Neural cell (in vitro differentiated cells): Measurements from ENCODE around the gene CAND1. TPM values are rescaled to one million over a fixed set of nuclear protein-coding genes. Genes with fewer than 3 reads are reported as not detected.

Experiments used
- H2AFZ ChIP-seq: fragments of 200-600, 300-800 bp; sonication (generic), shearing (Covaris generic); 2 replicates; pipeline ENCODE4 v1.6.0; 2014; ENCODE audit warnings: low read depth, mild to moderate bottlenecking, antibody characterized with exemption, low read length, moderate library complexity
- H3F3A ChIP-seq: fragments of 200-600 bp; shearing (Covaris generic); 2 replicates; pipeline ENCODE4 v1.6.1; 2016; ENCODE audit warnings: mild to moderate bottlenecking, moderate library complexity, mixed read lengths, antibody characterized with exemption, low read length; ENCODE audit not compliant: insufficient read depth, poor library complexity, severe bottlenecking
- H3K27ac ChIP-seq: fragments of 200-600, 300-800 bp; sonication (generic), shearing (Covaris generic); 2 replicates; pipeline ENCODE4 v1.5.1; 2014; ENCODE audit warnings: mild to moderate bottlenecking, low read length, moderate library complexity
- H3K27me3 ChIP-seq: fragments of 300-800, 200-600 bp; sonication (generic), shearing (Covaris generic); 2 replicates; pipeline ENCODE4 v1.6.0; 2014; ENCODE audit warnings: mild to moderate bottlenecking, low read depth, low read length, moderate library complexity; ENCODE audit not compliant: insufficient read depth
- H3K36me3 ChIP-seq: fragments of 300-800, 200-600 bp; sonication (generic), shearing (Covaris generic); 2 replicates; pipeline ENCODE4 v1.5.1; 2014; ENCODE audit warnings: mild to moderate bottlenecking, antibody characterized with exemption, low read length, moderate library complexity; ENCODE audit not compliant: insufficient read depth
- H3K4me2 ChIP-seq: fragments of 300-800, 200-600 bp; sonication (generic), shearing (Covaris generic); 2 replicates; pipeline ENCODE4 v1.6.0; 2014; ENCODE audit warnings: mild to moderate bottlenecking, low read length
- H3K4me3 ChIP-seq: fragments of 300-800, 200-600 bp; sonication (generic), shearing (Covaris generic); 2 replicates; pipeline ENCODE4 v1.5.1; 2014; ENCODE audit warnings: mild to moderate bottlenecking, low read length, moderate library complexity
- H3K79me2 ChIP-seq: fragments of 200-600 bp; shearing (Covaris generic); replicated peaks from 2 replicates; pipeline ENCODE4 v1.6.0; 2014; ENCODE audit warnings: mild to moderate bottlenecking, low read length, moderate library complexity; ENCODE audit not compliant: insufficient read depth
- H3K9ac ChIP-seq: fragments of 300-800, 200-600 bp; sonication (generic), shearing (Covaris generic); 2 replicates; pipeline ENCODE4 v1.6.1; 2016; ENCODE audit warnings: mild to moderate bottlenecking, low read length, mixed read lengths
- H3K9me2 ChIP-seq: fragments of 200-600 bp; shearing (Covaris generic); 2 replicates; pipeline ENCODE4 v1.6.1; 2016; ENCODE audit warnings: mild to moderate bottlenecking, low read length, mixed read lengths; ENCODE audit not compliant: insufficient read depth
- H3K9me3 ChIP-seq: fragments of 200-600, 300-800 bp; sonication (generic), shearing (Covaris generic); 2 replicates; pipeline ENCODE4 v1.6.1; 2016; ENCODE audit warnings: mild to moderate bottlenecking, mixed run types, low read length, moderate library complexity, mixed read lengths
- H4K20me1 ChIP-seq: fragments of 200-600 bp; shearing (Covaris generic); 2 replicates; pipeline ENCODE4 v1.6.1; 2016; ENCODE audit warnings: mild to moderate bottlenecking, mixed run types; ENCODE audit not compliant: insufficient read depth
- EP300 ChIP-seq: fragments of 450-650 bp; conservative IDR thresholded peaks from 2 replicates; pipeline ENCODE4 v1.6.1; 2014; ENCODE audit warnings: antibody characterized with exemption, mild to moderate bottlenecking, moderate library complexity; ENCODE audit not compliant: poor library complexity, severe bottlenecking
- EZH2 ChIP-seq: fragments of 200-600, 300-800 bp; shearing (Covaris generic), sonication (generic); IDR thresholded peaks from 2 replicates; pipeline ENCODE4 v1.6.1; 2014; ENCODE audit warnings: antibody characterized with exemption, low read length, borderline replicate concordance, mild to moderate bottlenecking; ENCODE audit not compliant: insufficient read depth, poor library complexity, severe bottlenecking
- MXI1 ChIP-seq: fragments of 450-650 bp; conservative IDR thresholded peaks from 2 replicates; pipeline ENCODE4 v1.6.1; 2014; ENCODE audit warnings: antibody characterized with exemption, mild to moderate bottlenecking; ENCODE audit not compliant: poor library complexity, severe bottlenecking
- POLR2AphosphoS5 ChIP-seq: IDR thresholded peaks from 2 replicates; pipeline ENCODE4 v1.6.1; 2012
- RAD21 ChIP-seq: fragments of 450-650 bp; conservative IDR thresholded peaks from 2 replicates; pipeline ENCODE4 v1.6.1; 2014; ENCODE audit warnings: antibody characterized with exemption, mild to moderate bottlenecking, moderate library complexity
- SMC3 ChIP-seq: fragments of 450-650 bp; conservative IDR thresholded peaks from 2 replicates; pipeline ENCODE4 v1.6.1; 2014; ENCODE audit warnings: antibody characterized with exemption, mild to moderate bottlenecking, moderate library complexity; ENCODE audit not compliant: poor library complexity
- TAF1 ChIP-seq: IDR thresholded peaks from 2 replicates; pipeline ENCODE4 v1.6.1; 2012; ENCODE audit warnings: low read depth
- polyA plus RNA-seq: library from polyadenylated mRNA; depleted of rRNA; stranded (reverse); fragments of >200 nt; gene quantifications from 2 replicates; pipeline ENCODE4 v1.2.3, GENCODE V29; 2014
- TF ChIP-seq, protein P1 (sequence below): fragments of 450-650 bp; IDR thresholded peaks from 2 replicates; pipeline ENCODE4 v1.5.1; 2014; ENCODE audit warnings: antibody characterized with exemption, mild to moderate bottlenecking, moderate library complexity; ENCODE audit not compliant: poor library complexity, severe bottlenecking
- TF ChIP-seq, protein P2 (sequence below): IDR thresholded peaks from 2 replicates; pipeline ENCODE4 v1.6.1; 2012; ENCODE audit warnings: borderline replicate concordance

Gene CAND1
- polyA plus RNA-seq, 1 donor from 2014 or later = 132 TPM

DNA sequence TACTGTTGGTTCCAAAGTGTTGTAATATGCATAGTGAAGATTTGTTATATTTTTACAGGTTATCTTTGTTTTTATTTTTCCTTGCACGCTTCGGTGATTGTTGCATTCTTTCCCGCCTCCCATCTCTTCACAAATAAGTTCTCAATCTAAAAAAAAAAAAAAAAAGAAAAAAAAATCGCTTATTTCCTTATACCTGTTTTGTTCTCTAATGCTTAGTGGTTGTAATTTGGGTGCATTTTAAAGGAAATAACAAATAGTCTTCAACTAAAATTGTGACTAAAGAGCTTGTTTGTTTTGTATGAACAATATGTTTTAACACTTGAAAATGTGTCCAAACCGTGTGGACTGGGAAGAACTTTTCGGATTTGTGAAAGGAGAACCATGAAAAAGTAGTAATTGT, 1.5 kb downstream of the CAND1 start:
- H3K9me3 ChIP-seq = no peaks in the 10 kb centered on the region
- TF ChIP-seq EP300 (no peak), RAD21 (no peak), POLR2AphosphoS5 (no peak), SMC3 (no peak), TAF1 (no peak), EZH2 (no peak), MXI1 (no peak)
- TF ChIP-seq, protein P1, sequence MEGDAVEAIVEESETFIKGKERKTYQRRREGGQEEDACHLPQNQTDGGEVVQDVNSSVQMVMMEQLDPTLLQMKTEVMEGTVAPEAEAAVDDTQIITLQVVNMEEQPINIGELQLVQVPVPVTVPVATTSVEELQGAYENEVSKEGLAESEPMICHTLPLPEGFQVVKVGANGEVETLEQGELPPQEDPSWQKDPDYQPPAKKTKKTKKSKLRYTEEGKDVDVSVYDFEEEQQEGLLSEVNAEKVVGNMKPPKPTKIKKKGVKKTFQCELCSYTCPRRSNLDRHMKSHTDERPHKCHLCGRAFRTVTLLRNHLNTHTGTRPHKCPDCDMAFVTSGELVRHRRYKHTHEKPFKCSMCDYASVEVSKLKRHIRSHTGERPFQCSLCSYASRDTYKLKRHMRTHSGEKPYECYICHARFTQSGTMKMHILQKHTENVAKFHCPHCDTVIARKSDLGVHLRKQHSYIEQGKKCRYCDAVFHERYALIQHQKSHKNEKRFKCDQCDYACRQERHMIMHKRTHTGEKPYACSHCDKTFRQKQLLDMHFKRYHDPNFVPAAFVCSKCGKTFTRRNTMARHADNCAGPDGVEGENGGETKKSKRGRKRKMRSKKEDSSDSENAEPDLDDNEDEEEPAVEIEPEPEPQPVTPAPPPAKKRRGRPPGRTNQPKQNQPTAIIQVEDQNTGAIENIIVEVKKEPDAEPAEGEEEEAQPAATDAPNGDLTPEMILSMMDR = no peak
- TF ChIP-seq, protein P2, sequence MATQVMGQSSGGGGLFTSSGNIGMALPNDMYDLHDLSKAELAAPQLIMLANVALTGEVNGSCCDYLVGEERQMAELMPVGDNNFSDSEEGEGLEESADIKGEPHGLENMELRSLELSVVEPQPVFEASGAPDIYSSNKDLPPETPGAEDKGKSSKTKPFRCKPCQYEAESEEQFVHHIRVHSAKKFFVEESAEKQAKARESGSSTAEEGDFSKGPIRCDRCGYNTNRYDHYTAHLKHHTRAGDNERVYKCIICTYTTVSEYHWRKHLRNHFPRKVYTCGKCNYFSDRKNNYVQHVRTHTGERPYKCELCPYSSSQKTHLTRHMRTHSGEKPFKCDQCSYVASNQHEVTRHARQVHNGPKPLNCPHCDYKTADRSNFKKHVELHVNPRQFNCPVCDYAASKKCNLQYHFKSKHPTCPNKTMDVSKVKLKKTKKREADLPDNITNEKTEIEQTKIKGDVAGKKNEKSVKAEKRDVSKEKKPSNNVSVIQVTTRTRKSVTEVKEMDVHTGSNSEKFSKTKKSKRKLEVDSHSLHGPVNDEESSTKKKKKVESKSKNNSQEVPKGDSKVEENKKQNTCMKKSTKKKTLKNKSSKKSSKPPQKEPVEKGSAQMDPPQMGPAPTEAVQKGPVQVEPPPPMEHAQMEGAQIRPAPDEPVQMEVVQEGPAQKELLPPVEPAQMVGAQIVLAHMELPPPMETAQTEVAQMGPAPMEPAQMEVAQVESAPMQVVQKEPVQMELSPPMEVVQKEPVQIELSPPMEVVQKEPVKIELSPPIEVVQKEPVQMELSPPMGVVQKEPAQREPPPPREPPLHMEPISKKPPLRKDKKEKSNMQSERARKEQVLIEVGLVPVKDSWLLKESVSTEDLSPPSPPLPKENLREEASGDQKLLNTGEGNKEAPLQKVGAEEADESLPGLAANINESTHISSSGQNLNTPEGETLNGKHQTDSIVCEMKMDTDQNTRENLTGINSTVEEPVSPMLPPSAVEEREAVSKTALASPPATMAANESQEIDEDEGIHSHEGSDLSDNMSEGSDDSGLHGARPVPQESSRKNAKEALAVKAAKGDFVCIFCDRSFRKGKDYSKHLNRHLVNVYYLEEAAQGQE = no peak
- no peaks in the 10 kb centered on the region for H3K27me3 ChIP-seq
- H3K9ac ChIP-seq = peak overlapping the region; percentile 97
- no peaks in the 10 kb centered on the region for H3K36me3 ChIP-seq
- H3K4me3 ChIP-seq = peak overlapping the region; percentile 85
- H4K20me1 ChIP-seq = peaks cover 8% of the 10 kb centered on the region
- H3K27ac ChIP-seq = peak overlapping the region; percentile 96
- peaks cover 54% of the 10 kb centered on the region for H3K79me2 ChIP-seq
- H3K9me2 ChIP-seq = no peaks in the 10 kb centered on the region
- peaks cover 12% of the 10 kb centered on the region for H3F3A ChIP-seq
- H3K4me2 ChIP-seq = peak overlapping the region; percentile 88
- H2AFZ ChIP-seq = no peak overlapping the region

DNA sequence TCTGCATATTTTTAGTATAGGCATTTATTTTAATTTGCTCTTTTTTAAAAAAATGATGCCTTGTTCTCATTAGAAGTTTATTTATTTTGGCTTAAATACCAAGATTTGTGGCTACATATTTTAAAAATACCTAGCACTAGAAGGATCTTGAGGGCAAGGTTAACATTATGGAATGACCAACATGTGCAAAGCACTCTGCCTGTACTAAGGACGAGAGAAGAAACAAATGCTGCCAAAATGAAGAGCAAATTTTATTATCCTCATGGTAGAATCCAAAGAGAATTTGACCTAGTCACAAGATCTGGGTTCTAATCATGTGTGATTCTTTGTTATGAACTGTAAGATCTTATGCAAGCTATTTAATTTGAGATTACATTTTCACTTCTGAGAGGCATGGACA, 2.8 kb downstream of the CAND1 start:
- H2AFZ ChIP-seq = no peak overlapping the region
- no peaks in the 10 kb centered on the region for H3K27me3 ChIP-seq
- H3K4me2 ChIP-seq = peak overlapping the region; percentile 88
- H3K79me2 ChIP-seq = peaks cover 68% of the 10 kb centered on the region
- no peak overlapping the region for H3K27ac ChIP-seq
- peaks cover 12% of the 10 kb centered on the region for H4K20me1 ChIP-seq
- H3K9me2 ChIP-seq = no peaks in the 10 kb centered on the region
- TF ChIP-seq MXI1 (no peak), TAF1 (no peak), RAD21 (no peak), POLR2AphosphoS5 (no peak), SMC3 (no peak), EZH2 (no peak), EP300 (no peak)
- TF ChIP-seq, protein P2 = no peak
- TF ChIP-seq, protein P1 = no peak
- H3K36me3 ChIP-seq = no peaks in the 10 kb centered on the region
- no peaks in the 10 kb centered on the region for H3K9me3 ChIP-seq
- no peak overlapping the region for H3K9ac ChIP-seq
- peak overlapping the region; percentile 85 for H3K4me3 ChIP-seq
- H3F3A ChIP-seq = peaks cover 12% of the 10 kb centered on the region
